NT2/D1 (cell line): Measurements from ENCODE around the gene YWHAQ.

Source experiments
- DNase-seq: peaks from one replicate; pipeline ENCODE4 v3.0.0-alpha.2; 2011; ENCODE audit warnings: low read depth, low spot score
- H3K27me3 ChIP-seq: 2 replicates; pipeline ENCODE4 v1.6.0; 2011; ENCODE audit warnings: mild to moderate bottlenecking; ENCODE audit not compliant: insufficient read length, insufficient read depth
- H3K36me3 ChIP-seq: 2 replicates; pipeline ENCODE4 v1.6.1; 2011; ENCODE audit warnings: mild to moderate bottlenecking, low read length, mixed read lengths; ENCODE audit not compliant: insufficient read depth, insufficient read length
- H3K4me1 ChIP-seq: 2 replicates; pipeline ENCODE4 v1.5.1; 2011; ENCODE audit not compliant: insufficient read depth, insufficient read length
- H3K4me3 ChIP-seq: 2 replicates; pipeline ENCODE4 v1.5.1; 2011; ENCODE audit warnings: low read depth; ENCODE audit not compliant: insufficient read length
- H3K9ac ChIP-seq: 2 replicates; pipeline ENCODE4 v1.6.0; 2011; ENCODE audit warnings: low read depth; ENCODE audit not compliant: insufficient read length
- H3K9me3 ChIP-seq: 2 replicates; pipeline ENCODE4 v1.5.1; 2011; ENCODE audit warnings: mild to moderate bottlenecking, low read length; ENCODE audit not compliant: insufficient read depth
- SUZ12 ChIP-seq: IDR thresholded peaks from 2 replicates; pipeline ENCODE4 v1.6.1; 2011; ENCODE audit not compliant: insufficient read length, insufficient read depth; ENCODE audit errors: extremely low read depth
- YY1 ChIP-seq: IDR thresholded peaks from 2 replicates; pipeline ENCODE4 v1.6.1; 2011; ENCODE audit not compliant: insufficient read length, insufficient read depth
- ZNF274 ChIP-seq: IDR thresholded peaks from 2 replicates; pipeline ENCODE4 v1.6.1; 2011; ENCODE audit warnings: mild to moderate bottlenecking, low read depth, low read length

YWHAQ gene

GRCh38 chr2:9668687-9669345 is 38.0 kb upstream of the YWHAQ start:
- no peak overlapping the region for H3K4me3 ChIP-seq
- no peaks in the 10 kb centered on the region for H3K36me3 ChIP-seq
- no peak overlapping the region for H3K9ac ChIP-seq
- H3K27me3 ChIP-seq: peaks cover 4% of the 10 kb centered on the region
- DNase-seq: no peak
- TF ChIP-seq YY1 (no peak), SUZ12 (no peak), ZNF274 (no peak)
- H3K4me1 ChIP-seq: no peaks in the 10 kb centered on the region
- no peaks in the 10 kb centered on the region for H3K9me3 ChIP-seq

- H3K9ac ChIP-seq: no peak overlapping the region
- peaks cover 4% of the 10 kb centered on the region for H3K27me3 ChIP-seq
- TF ChIP-seq SUZ12 (no peak), YY1 (no peak), ZNF274 (no peak)
- H3K9me3 ChIP-seq: no peaks in the 10 kb centered on the region
- no peak overlapping the region for H3K4me3 ChIP-seq
- DNase-seq: no peak
- H3K36me3 ChIP-seq: no peaks in the 10 kb centered on the region
- no peaks in the 10 kb centered on the region for H3K4me1 ChIP-seq
Observed at GRCh38 chr2:9667826-9668225, 37.0 kb upstream of the YWHAQ start.

GRCh38 chr2:9666306-9666705 is 35.5 kb upstream of the YWHAQ start:
- no peaks in the 10 kb centered on the region for H3K36me3 ChIP-seq
- no peak for DNase-seq
- H3K4me1 ChIP-seq: no peaks in the 10 kb centered on the region
- no peak overlapping the region for H3K9ac ChIP-seq
- TF ChIP-seq SUZ12 (no peak), YY1 (no peak), ZNF274 (no peak)
- no peak overlapping the region for H3K4me3 ChIP-seq
- peaks cover 4% of the 10 kb centered on the region for H3K27me3 ChIP-seq
- H3K9me3 ChIP-seq: no peaks in the 10 kb centered on the region

GRCh38 chr2:9665898-9666297 is 35.1 kb upstream of the YWHAQ start:
- TF ChIP-seq ZNF274 (no peak), YY1 (no peak), SUZ12 (no peak)
- no peaks in the 10 kb centered on the region for H3K4me1 ChIP-seq
- no peak for DNase-seq
- peaks cover 4% of the 10 kb centered on the region for H3K27me3 ChIP-seq
- H3K9ac ChIP-seq: no peak overlapping the region
- H3K9me3 ChIP-seq: no peaks in the 10 kb centered on the region
- H3K4me3 ChIP-seq: no peak overlapping the region
- no peaks in the 10 kb centered on the region for H3K36me3 ChIP-seq

- peaks cover 11% of the 10 kb centered on the region for H3K9me3 ChIP-seq
- H3K27me3 ChIP-seq: peaks cover 4% of the 10 kb centered on the region
- no peak overlapping the region for H3K4me3 ChIP-seq
- no peaks in the 10 kb centered on the region for H3K36me3 ChIP-seq
- no peak for DNase-seq
- no peaks in the 10 kb centered on the region for H3K4me1 ChIP-seq
- TF ChIP-seq ZNF274 (no peak), SUZ12 (no peak), YY1 (no peak)
- H3K9ac ChIP-seq: no peak overlapping the region
Observed at GRCh38 chr2:9664365-9664764, 33.6 kb upstream of the YWHAQ start.

- TF ChIP-seq YY1 (no peak), ZNF274 (no peak), SUZ12 (no peak)
- DNase-seq: no peak
- Histone ChIP-seq H3K4me1 (no peaks in the 10 kb centered on the region), H3K9me3 (peaks cover 11% of the 10 kb centered on the region), H3K36me3 (no peaks in the 10 kb centered on the region), H3K27me3 (peaks cover 4% of the 10 kb centered on the region), H3K4me3 (no peak overlapping the region), H3K9ac (no peak overlapping the region)
Observed at GRCh38 chr2:9663008-9663879, 32.4 kb upstream of the YWHAQ start.

- peaks cover 3% of the 10 kb centered on the region for H3K4me1 ChIP-seq
Observed at GRCh38 chr2:9661261-9661660, 30.5 kb upstream of the YWHAQ start.

More at GRCh38 chr2:9661261-9661660, 30.5 kb upstream of the YWHAQ start:
- Histone ChIP-seq H3K4me3 (no peak overlapping the region), H3K9me3 (peaks cover 11% of the 10 kb centered on the region), H3K36me3 (no peaks in the 10 kb centered on the region), H3K27me3 (peaks cover 4% of the 10 kb centered on the region), H3K9ac (no peak overlapping the region)
- no peak for TF ChIP-seq SUZ12
- TF ChIP-seq YY1: no peak
- TF ChIP-seq ZNF274: no peak
- no peak for DNase-seq
